SJSA1 (cell line): ENCODE results near the gene NOXO1. TPM values are rescaled to one million over a fixed set of nuclear protein-coding genes. Genes with fewer than 3 reads are reported as not detected.

Experiments
- DNase-seq, 2 experiments: peaks; one replicate each; pipeline ENCODE4 v3.0.0-alpha.2; 2015 to 2020; ENCODE audit warnings: low spot score in 2 of 2, low read depth in 1 of 2
- H3K27ac ChIP-seq: fragments of 250-450 bp; sonication (Bioruptor Pico); 2 replicates; pipeline ENCODE4 v1.5.1; 2020; ENCODE audit warnings: mild to moderate bottlenecking, moderate library complexity
- H3K27me3 ChIP-seq: fragments of 250-450 bp; sonication (Bioruptor Pico); replicated peaks from 2 replicates; pipeline ENCODE4 v1.5.1; 2020; ENCODE audit warnings: mild to moderate bottlenecking, moderate library complexity
- H3K36me3 ChIP-seq: fragments of 250-450 bp; sonication (Bioruptor Pico); 2 replicates; pipeline ENCODE4 v1.5.1; 2020; ENCODE audit warnings: mild to moderate bottlenecking
- H3K4me1 ChIP-seq: fragments of 250-450 bp; sonication (Bioruptor Pico); replicated peaks from 2 replicates; pipeline ENCODE4 v1.6.1; 2021; ENCODE audit warnings: mild to moderate bottlenecking
- H3K4me3 ChIP-seq: fragments of 250-450 bp; sonication (Bioruptor Pico); 2 replicates; pipeline ENCODE4 v1.5.1; 2020; ENCODE audit warnings: mild to moderate bottlenecking
- H3K9me3 ChIP-seq: fragments of 250-450 bp; sonication (Bioruptor Pico); replicated peaks from 2 replicates; pipeline ENCODE4 v1.5.1; 2020; ENCODE audit warnings: mild to moderate bottlenecking
- total RNA-seq: library from RNA; depleted of rRNA; stranded (reverse); fragments of >200 nt; shearing (Covaris generic); gene quantifications from 2 replicates; pipeline ENCODE4 v1.2.3, GENCODE V29; 2014; rRNA removed

Gene NOXO1
- total RNA-seq = 0.16 TPM in 1 of 2 replicates, not detected in the other

GRCh38 chr16:1981398-1981836 lies at the start of gene NOXO1:
TSS of gene NOXO1 (minus strand) at chr16:1981469. CDS start at chr16:1981179, 290 bp downstream.
- no peak within 1 kb of the TSS for H3K27ac ChIP-seq
- H3K27me3 ChIP-seq = peaks cover 27% of the 10 kb centered on the region
- no peak for DNase-seq
- peaks cover 52% of the 10 kb centered on the region for H3K36me3 ChIP-seq
- H3K4me3 ChIP-seq = no peak within 1 kb of the TSS
- no peaks in the 10 kb centered on the region for H3K9me3 ChIP-seq
- peaks cover 19% of the 10 kb centered on the region for H3K4me1 ChIP-seq

- no peak for DNase-seq
- Histone ChIP-seq H3K36me3 (peaks cover 26% of the 10 kb centered on the region), H3K4me1 (peaks cover 42% of the 10 kb centered on the region), H3K9me3 (no peaks in the 10 kb centered on the region), H3K4me3 (no peak overlapping the region), H3K27ac (no peak overlapping the region), H3K27me3 (no peaks in the 10 kb centered on the region)
Measured at GRCh38 chr16:2030036-2030435, 48.8 kb upstream of the NOXO1 start.

- peaks cover 37% of the 10 kb centered on the region for H3K4me1 ChIP-seq
- no peak overlapping the region for H3K27ac ChIP-seq
- no peak overlapping the region for H3K4me3 ChIP-seq
- no peaks in the 10 kb centered on the region for H3K9me3 ChIP-seq
- H3K27me3 ChIP-seq = no peaks in the 10 kb centered on the region
- DNase-seq = no peak
- H3K36me3 ChIP-seq = peaks cover 23% of the 10 kb centered on the region
Measured at GRCh38 chr16:2029350-2029749, 48.1 kb upstream of the NOXO1 start.

GRCh38 chr16:2028620-2029220 lies 47.5 kb upstream of the NOXO1 start:
- Histone ChIP-seq H3K4me3 (no peak overlapping the region), H3K9me3 (no peaks in the 10 kb centered on the region), H3K36me3 (peaks cover 20% of the 10 kb centered on the region), H3K27ac (no peak overlapping the region), H3K4me1 (peaks cover 36% of the 10 kb centered on the region), H3K27me3 (no peaks in the 10 kb centered on the region)
- no peak for DNase-seq

GRCh38 chr16:2028146-2028545 lies 46.9 kb upstream of the NOXO1 start:
- H3K27ac ChIP-seq = no peak overlapping the region
- DNase-seq = no peak
- H3K27me3 ChIP-seq = no peaks in the 10 kb centered on the region
- H3K4me3 ChIP-seq = no peak overlapping the region
- H3K4me1 ChIP-seq = peaks cover 36% of the 10 kb centered on the region
- peaks cover 14% of the 10 kb centered on the region for H3K36me3 ChIP-seq
- H3K9me3 ChIP-seq = no peaks in the 10 kb centered on the region

GRCh38 chr16:2027024-2028010 lies 46.0 kb upstream of the NOXO1 start:
- Histone ChIP-seq H3K27ac (no peak overlapping the region), H3K36me3 (peaks cover 6% of the 10 kb centered on the region), H3K27me3 (no peaks in the 10 kb centered on the region), H3K4me1 (peaks cover 36% of the 10 kb centered on the region), H3K4me3 (peak overlapping the region; percentile 55), H3K9me3 (no peaks in the 10 kb centered on the region)
- DNase-seq = peak in 1 of 2 experiments; percentile 20

GRCh38 chr16:2026461-2027023 lies 45.3 kb upstream of the NOXO1 start, which contains the start of gene NHERF2:
TSS of gene NHERF2 (plus strand) at chr16:2026902. CDS start at chr16:2027006, 104 bp downstream.
- Histone ChIP-seq H3K36me3 (peaks cover 2% of the 10 kb centered on the region; the same call in 1 of the 2 replicates), H3K27ac (no peak within 1 kb of the TSS), H3K27me3 (no peaks in the 10 kb centered on the region), H3K4me1 (peaks cover 33% of the 10 kb centered on the region), H3K4me3 (peak within 1 kb of the TSS; percentile 55), H3K9me3 (no peaks in the 10 kb centered on the region)
- DNase-seq = no peak

- Histone ChIP-seq H3K4me3 (no peak overlapping the region; the same call in 1 of the 2 replicates), H3K36me3 (peaks cover 2% of the 10 kb centered on the region; the same call in 1 of the 2 replicates), H3K27ac (no peak overlapping the region), H3K27me3 (peaks cover under 1% of the 10 kb centered on the region), H3K4me1 (peaks cover 33% of the 10 kb centered on the region), H3K9me3 (no peaks in the 10 kb centered on the region)
- no peak for DNase-seq
Measured at GRCh38 chr16:2025878-2026460, 44.7 kb upstream of the NOXO1 start.

GRCh38 chr16:2025251-2025650 lies 44.0 kb upstream of the NOXO1 start:
- no peak overlapping the region for H3K27ac ChIP-seq
- no peak for DNase-seq
- peaks cover 8% of the 10 kb centered on the region for H3K27me3 ChIP-seq
- no peak overlapping the region for H3K4me3 ChIP-seq
- no peaks in the 10 kb centered on the region for H3K9me3 ChIP-seq
- H3K36me3 ChIP-seq = peaks cover 2% of the 10 kb centered on the region; the same call in 1 of the 2 replicates
- peaks cover 38% of the 10 kb centered on the region for H3K4me1 ChIP-seq

- Histone ChIP-seq H3K9me3 (no peaks in the 10 kb centered on the region), H3K27me3 (peaks cover 20% of the 10 kb centered on the region), H3K4me1 (peaks cover 47% of the 10 kb centered on the region), H3K4me3 (no peak overlapping the region), H3K36me3 (no peaks in the 10 kb centered on the region), H3K27ac (no peak overlapping the region)
- no peak for DNase-seq
Measured at GRCh38 chr16:2024032-2024420, 42.8 kb upstream of the NOXO1 start.

- Histone ChIP-seq H3K27ac (peak overlapping the region; percentile 22; the same call in 1 of the 2 replicates), H3K27me3 (peaks cover 24% of the 10 kb centered on the region), H3K9me3 (no peaks in the 10 kb centered on the region), H3K4me3 (peak overlapping the region; percentile 14), H3K36me3 (no peaks in the 10 kb centered on the region), H3K4me1 (peaks cover 47% of the 10 kb centered on the region)
- peak; percentile 92 for DNase-seq
Measured at GRCh38 chr16:2023092-2024031, 42.1 kb upstream of the NOXO1 start.

GRCh38 chr16:2022723-2023091 lies 41.4 kb upstream of the NOXO1 start:
- no peaks in the 10 kb centered on the region for H3K9me3 ChIP-seq
- peak overlapping the region; percentile 14 for H3K4me3 ChIP-seq
- DNase-seq = peak in 1 of 2 experiments; percentile 72
- no peaks in the 10 kb centered on the region for H3K36me3 ChIP-seq
- peaks cover 24% of the 10 kb centered on the region for H3K27me3 ChIP-seq
- H3K4me1 ChIP-seq = peaks cover 44% of the 10 kb centered on the region
- H3K27ac ChIP-seq = no peak overlapping the region
